GM23338 (cell line): Measurements from ENCODE around the gene ANKRD37. TPM values are rescaled to one million over a fixed set of nuclear protein-coding genes. Genes with fewer than 3 reads are reported as not detected.
A peak's percentile ranks its signal among the peaks of the same experiment; 100 is the strongest.

Experiments used
- ATAC-seq: fragments of 200-7000 bp; cut with Tn5 transposase; 3 replicates; pipeline ENCODE4 v1.9.1; 2020
- DNase-seq: peaks from one replicate; pipeline ENCODE4 v3.0.0-alpha.2; 2015; ENCODE audit warnings: low spot score
- H2AFZ ChIP-seq: fragments of 200-600 bp; sonication (generic); 2 replicates; pipeline ENCODE4 v1.8.0; 2016; ENCODE audit warnings: antibody characterized with exemption, mild to moderate bottlenecking, moderate library complexity
- H3F3A ChIP-seq: fragments of 200-600 bp; sonication (generic); replicated peaks from 2 replicates; pipeline ENCODE4 v1.8.0; 2017; ENCODE audit warnings: antibody characterized with exemption, mixed run types, low read depth
- H3K27ac ChIP-seq: fragments of 200-600 bp; sonication (generic); 2 replicates; pipeline ENCODE4 v1.6.1; 2016; ENCODE audit warnings: low read depth
- H3K27me3 ChIP-seq: fragments of 200-600 bp; sonication (generic); 2 replicates; pipeline ENCODE4 v1.8.0; 2016; ENCODE audit warnings: mild to moderate bottlenecking, mixed run types, moderate library complexity; ENCODE audit not compliant: insufficient read depth
- H3K36me3 ChIP-seq: fragments of 200-600 bp; sonication (generic); 2 replicates; pipeline ENCODE4 v1.8.0; 2016; ENCODE audit warnings: mild to moderate bottlenecking; ENCODE audit not compliant: insufficient read depth
- H3K4me1 ChIP-seq: fragments of 200-600 bp; sonication (generic); 2 replicates; pipeline ENCODE4 v1.8.0; 2016; ENCODE audit warnings: mild to moderate bottlenecking, moderate library complexity; ENCODE audit not compliant: insufficient read depth
- H3K4me2 ChIP-seq: fragments of 200-600 bp; sonication (generic); 2 replicates; pipeline ENCODE4 v1.7.1; 2017; ENCODE audit warnings: mixed run types
- H3K4me3 ChIP-seq: fragments of 200-600 bp; sonication (generic); 2 replicates; pipeline ENCODE4 v1.6.1; 2016; ENCODE audit warnings: mixed run types
- H3K79me2 ChIP-seq: fragments of 200-600 bp; sonication (generic); replicated peaks from 2 replicates; pipeline ENCODE4 v1.8.0; 2017; ENCODE audit warnings: mild to moderate bottlenecking; ENCODE audit not compliant: insufficient read depth
- H3K9me2 ChIP-seq: fragments of 200-600 bp; sonication (generic); 2 replicates; pipeline ENCODE4 v1.8.0; 2017; ENCODE audit not compliant: insufficient read depth
- H4K20me1 ChIP-seq: fragments of 200-600 bp; sonication (generic); replicated peaks from 2 replicates; pipeline ENCODE4 v1.8.0; 2017; ENCODE audit warnings: mild to moderate bottlenecking; ENCODE audit not compliant: insufficient read depth
- H3K27ac Mint-ChIP-seq: 2 replicates; pipeline ENCODE4 v1.8.0; 2020; ENCODE audit warnings: inconsistent platforms, mild to moderate bottlenecking, moderate library complexity, mixed read lengths
- H3K27me3 Mint-ChIP-seq: 3 replicates; pipeline ENCODE4 v1.8.0; 2022; ENCODE audit warnings: low read depth, mild to moderate bottlenecking, moderate library complexity, mixed read lengths, inconsistent platforms; ENCODE audit not compliant: insufficient read depth, poor library complexity
- H3K36me3 Mint-ChIP-seq: 3 replicates; pipeline ENCODE4 v1.8.0; 2021; ENCODE audit warnings: low read depth, mild to moderate bottlenecking, inconsistent platforms, moderate library complexity, mixed read lengths
- H3K4me1 Mint-ChIP-seq: 3 replicates; pipeline ENCODE4 v1.8.0; 2020; ENCODE audit warnings: mild to moderate bottlenecking, inconsistent platforms, mixed read lengths
- H3K4me3 Mint-ChIP-seq: 3 replicates; pipeline ENCODE4 v1.8.0; 2021; ENCODE audit warnings: moderate library complexity, mild to moderate bottlenecking, inconsistent platforms, mixed read lengths
- H3K9me3 Mint-ChIP-seq: 3 replicates; pipeline ENCODE4 v1.8.0; 2020; ENCODE audit warnings: moderate library complexity, mild to moderate bottlenecking, inconsistent platforms, mixed read lengths
- CREB1 ChIP-seq: fragments of 250-450 bp; sonication (Bioruptor Pico); IDR thresholded peaks from 2 replicates; pipeline ENCODE4 v1.5.0; 2020; ENCODE audit warnings: low read depth, mild to moderate bottlenecking, moderate library complexity
- POLR2AphosphoS5 ChIP-seq: IDR thresholded peaks from 2 replicates; pipeline ENCODE4 v1.6.1; 2016; ENCODE audit warnings: antibody characterized with exemption, low read depth
- ZNF331 ChIP-seq: fragments of 250-450 bp; sonication (Bioruptor Pico); IDR thresholded peaks from 2 replicates; pipeline ENCODE4 v1.5.0; 2020; ENCODE audit warnings: low read depth, mild to moderate bottlenecking, moderate library complexity
- polyA plus RNA-seq: library from polyadenylated mRNA; unstranded; fragments of >200 nt; fragmentation: Nextera tagmentation; extraction: Ambion mirVana; gene quantifications from 2 replicates; pipeline ENCODE4 v1.2.1, GENCODE V29; 2016
- total RNA-seq: library from RNA; depleted of rRNA; stranded (reverse); fragments of >200 nt; shearing (Covaris generic); gene quantifications from 2 replicates; pipeline ENCODE4 v1.2.3, GENCODE V29; 2014
- TF ChIP-seq, protein P1 (sequence below): fragments of 250-450 bp; sonication (Bioruptor Pico); IDR thresholded peaks from 2 replicates; pipeline ENCODE4 v1.5.0; 2020; ENCODE audit warnings: mild to moderate bottlenecking, moderate library complexity
- TF ChIP-seq, protein P2 (sequence below): IDR thresholded peaks from 2 replicates; pipeline ENCODE4 v1.6.1; 2016; ENCODE audit warnings: antibody characterized with exemption

Gene ANKRD37
- total and polyA plus RNA-seq, 2 experiments from 2014 or later, result 1.8 to 4.9 TPM

DNA sequence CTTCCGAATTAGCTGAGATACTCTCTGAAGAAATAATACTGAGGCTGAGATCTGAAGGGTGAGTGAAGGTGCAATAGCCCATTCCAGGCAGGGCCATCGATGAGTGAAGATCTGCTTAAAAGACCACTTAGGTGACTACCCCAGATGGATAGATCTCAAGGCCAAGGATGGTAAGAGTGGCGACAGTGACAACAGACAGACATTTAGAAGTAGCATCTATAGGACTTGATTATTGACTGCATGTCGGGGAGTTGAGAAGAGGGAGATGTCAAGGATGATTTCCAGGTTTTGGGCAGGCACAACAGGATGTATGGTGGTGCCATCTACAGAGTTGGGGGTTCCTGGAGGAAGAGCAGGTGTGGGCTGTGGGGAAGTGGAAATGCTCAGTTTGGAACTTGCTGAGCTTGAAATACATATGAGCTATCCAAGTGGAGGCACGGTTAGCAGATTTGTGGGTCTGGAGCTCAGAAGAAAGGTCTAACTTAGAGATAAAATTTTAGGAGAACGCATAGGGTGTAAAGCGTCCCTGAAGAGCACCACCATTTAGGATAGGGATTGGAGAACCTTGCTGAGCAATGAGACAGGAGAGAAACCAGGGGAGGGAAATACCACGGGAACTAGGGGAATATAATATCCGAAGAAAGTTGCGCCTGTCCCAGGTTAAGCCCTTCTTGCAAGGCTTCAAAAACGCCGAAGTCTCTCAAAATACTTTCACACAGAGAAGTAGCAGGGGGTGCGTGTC lies 28.4 kb downstream of the ANKRD37 start (continued):
- TF ChIP-seq, protein P1, sequence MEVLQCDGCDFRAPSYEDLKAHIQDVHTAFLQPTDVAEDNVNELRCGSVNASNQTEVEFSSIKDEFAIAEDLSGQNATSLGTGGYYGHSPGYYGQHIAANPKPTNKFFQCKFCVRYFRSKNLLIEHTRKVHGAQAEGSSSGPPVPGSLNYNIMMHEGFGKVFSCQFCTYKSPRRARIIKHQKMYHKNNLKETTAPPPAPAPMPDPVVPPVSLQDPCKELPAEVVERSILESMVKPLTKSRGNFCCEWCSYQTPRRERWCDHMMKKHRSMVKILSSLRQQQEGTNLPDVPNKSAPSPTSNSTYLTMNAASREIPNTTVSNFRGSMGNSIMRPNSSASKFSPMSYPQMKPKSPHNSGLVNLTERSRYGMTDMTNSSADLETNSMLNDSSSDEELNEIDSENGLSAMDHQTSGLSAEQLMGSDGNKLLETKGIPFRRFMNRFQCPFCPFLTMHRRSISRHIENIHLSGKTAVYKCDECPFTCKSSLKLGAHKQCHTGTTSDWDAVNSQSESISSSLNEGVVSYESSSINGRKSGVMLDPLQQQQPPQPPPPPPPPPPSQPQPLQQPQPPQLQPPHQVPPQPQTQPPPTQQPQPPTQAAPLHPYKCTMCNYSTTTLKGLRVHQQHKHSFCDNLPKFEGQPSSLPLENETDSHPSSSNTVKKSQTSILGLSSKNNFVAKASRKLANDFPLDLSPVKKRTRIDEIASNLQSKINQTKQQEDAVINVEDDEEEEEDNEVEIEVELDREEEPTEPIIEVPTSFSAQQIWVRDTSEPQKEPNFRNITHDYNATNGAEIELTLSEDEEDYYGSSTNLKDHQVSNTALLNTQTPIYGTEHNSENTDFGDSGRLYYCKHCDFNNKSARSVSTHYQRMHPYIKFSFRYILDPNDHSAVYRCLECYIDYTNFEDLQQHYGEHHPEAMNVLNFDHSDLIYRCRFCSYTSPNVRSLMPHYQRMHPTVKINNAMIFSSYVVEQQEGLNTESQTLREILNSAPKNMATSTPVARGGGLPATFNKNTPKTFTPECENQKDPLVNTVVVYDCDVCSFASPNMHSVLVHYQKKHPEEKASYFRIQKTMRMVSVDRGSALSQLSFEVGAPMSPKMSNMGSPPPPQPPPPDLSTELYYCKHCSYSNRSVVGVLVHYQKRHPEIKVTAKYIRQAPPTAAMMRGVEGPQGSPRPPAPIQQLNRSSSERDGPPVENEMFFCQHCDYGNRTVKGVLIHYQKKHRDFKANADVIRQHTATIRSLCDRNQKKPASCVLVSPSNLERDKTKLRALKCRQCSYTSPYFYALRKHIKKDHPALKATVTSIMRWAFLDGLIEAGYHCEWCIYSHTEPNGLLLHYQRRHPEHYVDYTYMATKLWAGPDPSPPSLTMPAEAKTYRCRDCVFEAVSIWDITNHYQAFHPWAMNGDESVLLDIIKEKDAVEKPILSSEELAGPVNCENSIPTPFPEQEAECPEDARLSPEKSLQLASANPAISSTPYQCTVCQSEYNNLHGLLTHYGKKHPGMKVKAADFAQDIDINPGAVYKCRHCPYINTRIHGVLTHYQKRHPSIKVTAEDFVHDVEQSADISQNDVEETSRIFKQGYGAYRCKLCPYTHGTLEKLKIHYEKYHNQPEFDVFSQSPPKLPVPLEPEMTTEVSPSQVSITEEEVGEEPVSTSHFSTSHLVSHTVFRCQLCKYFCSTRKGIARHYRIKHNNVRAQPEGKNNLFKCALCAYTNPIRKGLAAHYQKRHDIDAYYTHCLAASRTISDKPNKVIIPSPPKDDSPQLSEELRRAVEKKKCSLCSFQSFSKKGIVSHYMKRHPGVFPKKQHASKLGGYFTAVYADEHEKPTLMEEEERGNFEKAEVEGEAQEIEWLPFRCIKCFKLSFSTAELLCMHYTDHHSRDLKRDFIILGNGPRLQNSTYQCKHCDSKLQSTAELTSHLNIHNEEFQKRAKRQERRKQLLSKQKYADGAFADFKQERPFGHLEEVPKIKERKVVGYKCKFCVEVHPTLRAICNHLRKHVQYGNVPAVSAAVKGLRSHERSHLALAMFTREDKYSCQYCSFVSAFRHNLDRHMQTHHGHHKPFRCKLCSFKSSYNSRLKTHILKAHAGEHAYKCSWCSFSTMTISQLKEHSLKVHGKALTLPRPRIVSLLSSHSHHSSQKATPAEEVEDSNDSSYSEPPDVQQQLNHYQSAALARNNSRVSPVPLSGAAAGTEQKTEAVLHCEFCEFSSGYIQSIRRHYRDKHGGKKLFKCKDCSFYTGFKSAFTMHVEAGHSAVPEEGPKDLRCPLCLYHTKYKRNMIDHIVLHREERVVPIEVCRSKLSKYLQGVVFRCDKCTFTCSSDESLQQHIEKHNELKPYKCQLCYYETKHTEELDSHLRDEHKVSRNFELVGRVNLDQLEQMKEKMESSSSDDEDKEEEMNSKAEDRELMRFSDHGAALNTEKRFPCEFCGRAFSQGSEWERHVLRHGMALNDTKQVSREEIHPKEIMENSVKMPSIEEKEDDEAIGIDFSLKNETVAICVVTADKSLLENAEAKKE (CRISPR knock-in tag), result no peak

DNA sequence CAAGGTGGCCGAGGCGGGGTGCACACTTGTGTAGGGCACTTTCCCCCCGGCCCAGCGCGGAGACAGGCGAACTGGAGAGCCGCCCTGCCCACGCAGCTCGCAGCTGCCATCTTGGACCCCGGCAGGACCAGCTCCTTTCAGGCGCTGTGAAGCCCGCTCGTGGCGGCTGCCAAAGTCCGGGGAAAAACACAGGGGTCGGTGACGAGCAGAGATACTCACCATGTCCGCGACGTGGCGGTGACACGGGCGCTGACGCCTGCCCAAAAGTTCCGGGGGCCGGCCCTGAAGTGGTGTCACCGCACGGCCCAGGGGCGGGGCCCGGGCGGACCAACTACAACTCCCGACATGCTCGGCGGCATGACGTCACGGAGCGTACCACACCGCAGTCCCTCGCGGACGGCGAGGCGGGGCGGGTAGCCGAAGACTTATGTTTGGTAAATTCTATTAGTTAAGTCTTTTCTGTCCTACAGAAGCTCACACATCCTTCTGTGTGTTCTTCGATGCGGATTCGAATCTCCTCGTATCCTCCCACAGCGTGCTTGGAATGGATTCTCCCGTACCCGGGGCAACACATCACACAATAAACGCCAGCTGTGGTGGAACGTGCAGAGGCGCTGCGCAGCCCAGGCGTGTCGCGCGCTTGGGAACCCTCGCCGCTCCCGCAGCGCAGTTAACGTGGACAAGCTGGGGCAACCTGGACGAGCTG lies 29.2 kb downstream of the ANKRD37 start, which contains the start of gene UFSP2:
Gene UFSP2 (minus strand): TSS at position 318 of the 706 bp plus-strand sequence. CDS start 96 bp downstream, at position 222.
- no peaks in the 10 kb centered on the region for H3K36me3 ChIP-seq
- peak within 1 kb of the TSS; percentile 96 for H3K4me3 ChIP-seq
- peaks cover 5% of the 10 kb centered on the region; the same call in 1 of the 2 replicates for H3K4me1 ChIP-seq
- no peaks in the 10 kb centered on the region for H3K27me3 ChIP-seq
- H3K27ac Mint-ChIP-seq, result peak within 1 kb of the TSS; percentile 100
- no peaks in the 10 kb centered on the region for H4K20me1 ChIP-seq
- TF ChIP-seq, protein P2, sequence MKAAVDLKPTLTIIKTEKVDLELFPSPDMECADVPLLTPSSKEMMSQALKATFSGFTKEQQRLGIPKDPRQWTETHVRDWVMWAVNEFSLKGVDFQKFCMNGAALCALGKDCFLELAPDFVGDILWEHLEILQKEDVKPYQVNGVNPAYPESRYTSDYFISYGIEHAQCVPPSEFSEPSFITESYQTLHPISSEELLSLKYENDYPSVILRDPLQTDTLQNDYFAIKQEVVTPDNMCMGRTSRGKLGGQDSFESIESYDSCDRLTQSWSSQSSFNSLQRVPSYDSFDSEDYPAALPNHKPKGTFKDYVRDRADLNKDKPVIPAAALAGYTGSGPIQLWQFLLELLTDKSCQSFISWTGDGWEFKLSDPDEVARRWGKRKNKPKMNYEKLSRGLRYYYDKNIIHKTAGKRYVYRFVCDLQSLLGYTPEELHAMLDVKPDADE, result peak; percentile 77; the same call in 1 of the 2 replicates
- TF ChIP-seq POLR2AphosphoS5, result peak; percentile 56; the same call in 1 of the 2 replicates
- TF ChIP-seq ZNF331 (CRISPR knock-in tag), result no peak
- peak; percentile 99 for TF ChIP-seq CREB1 (CRISPR knock-in tag)
- peaks cover 7% of the 10 kb centered on the region for H3K4me1 Mint-ChIP-seq
- H3K36me3 Mint-ChIP-seq, result no peaks in the 10 kb centered on the region; the same call in 2 of the 3 replicates
- no peaks in the 10 kb centered on the region; the same call in 2 of the 3 replicates for H3K9me3 Mint-ChIP-seq
- H3F3A ChIP-seq, result no peaks in the 10 kb centered on the region
- peak within 1 kb of the TSS; percentile 99 for H3K4me2 ChIP-seq
- H3K9me2 ChIP-seq, result no peaks in the 10 kb centered on the region
- peak within 1 kb of the TSS; percentile 94 for H3K27ac ChIP-seq
- peak within 1 kb of the TSS; percentile 89 for H3K4me3 Mint-ChIP-seq
- H3K79me2 ChIP-seq, result peaks cover 13% of the 10 kb centered on the region
- DNase-seq (peak; percentile 92), ATAC-seq (peak; percentile 92)
- H3K27me3 Mint-ChIP-seq, result peaks cover 6% of the 10 kb centered on the region
- peak within 1 kb of the TSS; percentile 93 for H2AFZ ChIP-seq
